HepG2 (cell line): ENCODE measurements around the gene MRPL48. TPM values are rescaled to one million over a fixed set of nuclear protein-coding genes. Genes with fewer than 3 reads are reported as not detected.
A peak's percentile ranks its signal among the peaks of the same experiment; 100 is the strongest.

Experiments
- CEBPZ ChIP-seq: IDR thresholded peaks from 2 replicates; pipeline ENCODE4 v1.6.1; 2012; ENCODE audit warnings: low read length, improper control_type of control experiment
- JARID2 ChIP-seq: sonication (generic); formaldehyde crosslinking; IDR thresholded peaks from 2 replicates; pipeline ENCODE4 v1.8.1; 2023; ENCODE audit warnings: missing genetic modification reagents, inconsistent platforms; ENCODE audit not compliant: insufficient replicate concordance
- SAFB2 ChIP-seq: sonication (generic); formaldehyde crosslinking; IDR thresholded peaks from 2 replicates; pipeline ENCODE4 v1.5.1; 2020; ENCODE audit warnings: missing genetic modification reagents, low read depth, mild to moderate bottlenecking, borderline replicate concordance
- TBP ChIP-seq: sonication (generic); formaldehyde crosslinking; IDR thresholded peaks from 2 replicates; pipeline ENCODE4 v1.5.0; 2020; ENCODE audit warnings: missing genetic modification reagents
- TCF7L2 ChIP-seq: IDR thresholded peaks from 2 replicates; pipeline ENCODE4 v1.6.1; 2011; ENCODE audit warnings: mild to moderate bottlenecking, low read depth, low read length, moderate library complexity
- ZNF17 ChIP-seq: sonication (generic); formaldehyde crosslinking; IDR thresholded peaks from 2 replicates; pipeline ENCODE4 v1.5.0; 2020; ENCODE audit warnings: mild to moderate bottlenecking, missing genetic modification reagents
- ZNF333 ChIP-seq: sonication (generic); formaldehyde crosslinking; IDR thresholded peaks from 2 replicates; pipeline ENCODE4 v1.4.0; 2020; ENCODE audit warnings: mild to moderate bottlenecking, missing genetic modification reagents, borderline replicate concordance
- ZNF776 ChIP-seq: sonication (generic); formaldehyde crosslinking; IDR thresholded peaks from 2 replicates; pipeline ENCODE4 v1.4.0; 2020; ENCODE audit warnings: mild to moderate bottlenecking, missing genetic modification reagents
- ZSCAN22 ChIP-seq: sonication (generic); formaldehyde crosslinking; IDR thresholded peaks from 2 replicates; pipeline ENCODE4 v1.4.0; 2020; ENCODE audit warnings: mild to moderate bottlenecking, missing genetic modification reagents
- polyA plus RNA-seq, 8 experiments: library from polyadenylated mRNA; depleted of rRNA in 3 of 8; stranded (reverse) in 7 of 8; unstranded in 1 of 8; fragments of >200 nt; fragmentation: Illumina TruSeq in 4 of 8; extraction: Trizol in 4 of 8; gene quantifications; 2 replicates each; pipeline versions ENCODE4 v1.2.1 to v1.2.3, GENCODE V29; 2011 to 2016; ENCODE audit warnings: low read depth in 4 of 8, missing spikeins in 1 of 8, mixed read lengths in 1 of 8; ENCODE audit not compliant: insufficient read depth in 1 of 8
- total RNA-seq, 5 experiments: library from RNA; depleted of rRNA; stranded (reverse); fragments of >200 nt; fragmentation: Illumina TruSeq; extraction: Trizol; gene quantifications; 2 replicates each; pipeline ENCODE4 v1.2.3, GENCODE V29; 2016; ENCODE audit warnings: low read depth in 1 of 5
- TF ChIP-seq, protein P1 (sequence below): sonication (generic); formaldehyde crosslinking; IDR thresholded peaks from 2 replicates; pipeline ENCODE4 v1.4.0; 2020; ENCODE audit warnings: missing genetic modification reagents, borderline replicate concordance
- TF ChIP-seq, protein P2 (sequence below): sonication (generic); formaldehyde crosslinking; IDR thresholded peaks from 2 replicates; pipeline ENCODE4 v1.4.0; 2020; ENCODE audit warnings: mild to moderate bottlenecking, missing genetic modification reagents, borderline replicate concordance
- TF ChIP-seq, protein P3 (sequence below): sonication (generic); formaldehyde crosslinking; conservative IDR thresholded peaks from 2 replicates; pipeline ENCODE4 v1.4.0; 2020; ENCODE audit warnings: missing genetic modification reagents

Gene MRPL48
- total and polyA plus RNA-seq, 2 of the 13 experiments (the other 11 are each of a cell fraction or from before 2014, with no cell fraction given) = 61.2 to 67.9 TPM

DNA sequence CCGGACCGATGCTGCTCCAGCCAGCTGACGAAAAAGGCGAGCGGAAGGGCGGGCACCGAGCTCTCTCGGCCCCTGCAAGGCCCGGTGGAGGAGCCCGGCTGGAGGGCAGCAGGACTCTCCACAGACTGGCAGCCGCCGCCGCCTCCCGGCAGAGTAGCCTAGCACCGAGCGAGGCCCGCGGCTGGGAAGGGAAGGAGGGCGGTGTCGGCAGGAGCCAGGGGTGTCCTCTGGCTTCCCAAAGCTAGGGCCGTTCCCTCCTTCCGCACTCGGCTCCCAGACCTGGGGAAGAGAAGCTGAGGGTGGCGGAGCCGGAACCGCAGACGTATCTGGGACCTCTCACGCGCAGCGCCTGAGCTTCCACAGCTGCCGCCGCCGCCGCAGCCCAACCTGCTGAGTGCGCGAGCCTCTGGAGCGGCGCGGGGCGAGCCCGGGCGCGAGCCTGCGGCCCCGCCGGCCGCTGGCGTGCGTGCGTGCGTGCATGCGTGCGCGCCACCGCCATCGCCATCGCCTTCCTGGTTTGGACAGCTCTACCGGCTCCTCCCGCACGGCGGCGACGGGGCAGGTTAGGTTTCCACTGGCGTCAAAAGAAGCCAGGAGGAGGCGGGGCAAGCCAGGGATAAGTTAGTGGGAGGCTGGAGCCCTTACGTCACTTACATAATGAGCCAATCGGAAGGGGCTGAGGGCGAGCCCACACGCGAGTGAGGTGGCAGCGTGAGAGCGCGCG is 26.8 kb upstream of the MRPL48 start, which contains the start of gene RAB6A (continued):
- TF ChIP-seq, protein P1, sequence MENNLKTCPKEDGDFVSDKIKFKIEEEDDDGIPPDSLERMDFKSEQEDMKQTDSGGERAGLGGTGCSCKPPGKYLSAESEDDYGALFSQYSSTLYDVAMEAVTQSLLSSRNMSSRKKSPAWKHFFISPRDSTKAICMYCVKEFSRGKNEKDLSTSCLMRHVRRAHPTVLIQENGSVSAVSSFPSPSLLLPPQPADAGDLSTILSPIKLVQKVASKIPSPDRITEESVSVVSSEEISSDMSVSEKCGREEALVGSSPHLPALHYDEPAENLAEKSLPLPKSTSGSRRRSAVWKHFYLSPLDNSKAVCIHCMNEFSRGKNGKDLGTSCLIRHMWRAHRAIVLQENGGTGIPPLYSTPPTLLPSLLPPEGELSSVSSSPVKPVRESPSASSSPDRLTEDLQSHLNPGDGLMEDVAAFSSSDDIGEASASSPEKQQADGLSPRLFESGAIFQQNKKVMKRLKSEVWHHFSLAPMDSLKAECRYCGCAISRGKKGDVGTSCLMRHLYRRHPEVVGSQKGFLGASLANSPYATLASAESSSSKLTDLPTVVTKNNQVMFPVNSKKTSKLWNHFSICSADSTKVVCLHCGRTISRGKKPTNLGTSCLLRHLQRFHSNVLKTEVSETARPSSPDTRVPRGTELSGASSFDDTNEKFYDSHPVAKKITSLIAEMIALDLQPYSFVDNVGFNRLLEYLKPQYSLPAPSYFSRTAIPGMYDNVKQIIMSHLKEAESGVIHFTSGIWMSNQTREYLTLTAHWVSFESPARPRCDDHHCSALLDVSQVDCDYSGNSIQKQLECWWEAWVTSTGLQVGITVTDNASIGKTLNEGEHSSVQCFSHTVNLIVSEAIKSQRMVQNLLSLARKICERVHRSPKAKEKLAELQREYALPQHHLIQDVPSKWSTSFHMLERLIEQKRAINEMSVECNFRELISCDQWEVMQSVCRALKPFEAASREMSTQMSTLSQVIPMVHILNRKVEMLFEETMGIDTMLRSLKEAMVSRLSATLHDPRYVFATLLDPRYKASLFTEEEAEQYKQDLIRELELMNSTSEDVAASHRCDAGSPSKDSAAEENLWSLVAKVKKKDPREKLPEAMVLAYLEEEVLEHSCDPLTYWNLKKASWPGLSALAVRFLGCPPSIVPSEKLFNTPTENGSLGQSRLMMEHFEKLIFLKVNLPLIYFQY = peak; percentile 34; the same call in 1 of the 2 replicates
- TF ChIP-seq, protein P2, sequence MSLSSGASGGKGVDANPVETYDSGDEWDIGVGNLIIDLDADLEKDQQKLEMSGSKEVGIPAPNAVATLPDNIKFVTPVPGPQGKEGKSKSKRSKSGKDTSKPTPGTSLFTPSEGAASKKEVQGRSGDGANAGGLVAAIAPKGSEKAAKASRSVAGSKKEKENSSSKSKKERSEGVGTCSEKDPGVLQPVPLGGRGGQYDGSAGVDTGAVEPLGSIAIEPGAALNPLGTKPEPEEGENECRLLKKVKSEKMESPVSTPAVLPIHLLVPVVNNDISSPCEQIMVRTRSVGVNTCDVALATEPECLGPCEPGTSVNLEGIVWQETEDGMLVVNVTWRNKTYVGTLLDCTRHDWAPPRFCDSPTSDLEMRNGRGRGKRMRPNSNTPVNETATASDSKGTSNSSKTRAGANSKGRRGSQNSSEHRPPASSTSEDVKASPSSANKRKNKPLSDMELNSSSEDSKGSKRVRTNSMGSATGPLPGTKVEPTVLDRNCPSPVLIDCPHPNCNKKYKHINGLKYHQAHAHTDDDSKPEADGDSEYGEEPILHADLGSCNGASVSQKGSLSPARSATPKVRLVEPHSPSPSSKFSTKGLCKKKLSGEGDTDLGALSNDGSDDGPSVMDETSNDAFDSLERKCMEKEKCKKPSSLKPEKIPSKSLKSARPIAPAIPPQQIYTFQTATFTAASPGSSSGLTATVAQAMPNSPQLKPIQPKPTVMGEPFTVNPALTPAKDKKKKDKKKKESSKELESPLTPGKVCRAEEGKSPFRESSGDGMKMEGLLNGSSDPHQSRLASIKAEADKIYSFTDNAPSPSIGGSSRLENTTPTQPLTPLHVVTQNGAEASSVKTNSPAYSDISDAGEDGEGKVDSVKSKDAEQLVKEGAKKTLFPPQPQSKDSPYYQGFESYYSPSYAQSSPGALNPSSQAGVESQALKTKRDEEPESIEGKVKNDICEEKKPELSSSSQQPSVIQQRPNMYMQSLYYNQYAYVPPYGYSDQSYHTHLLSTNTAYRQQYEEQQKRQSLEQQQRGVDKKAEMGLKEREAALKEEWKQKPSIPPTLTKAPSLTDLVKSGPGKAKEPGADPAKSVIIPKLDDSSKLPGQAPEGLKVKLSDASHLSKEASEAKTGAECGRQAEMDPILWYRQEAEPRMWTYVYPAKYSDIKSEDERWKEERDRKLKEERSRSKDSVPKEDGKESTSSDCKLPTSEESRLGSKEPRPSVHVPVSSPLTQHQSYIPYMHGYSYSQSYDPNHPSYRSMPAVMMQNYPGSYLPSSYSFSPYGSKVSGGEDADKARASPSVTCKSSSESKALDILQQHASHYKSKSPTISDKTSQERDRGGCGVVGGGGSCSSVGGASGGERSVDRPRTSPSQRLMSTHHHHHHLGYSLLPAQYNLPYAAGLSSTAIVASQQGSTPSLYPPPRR (CRISPR knock-in tag) = 0 out of 2 replicates have a peak, but pooled peaks have one; percentile 30
- TF ChIP-seq CEBPZ (no peak), ZSCAN22 (no peak), ZNF17 (CRISPR knock-in tag) (no peak), JARID2 (CRISPR knock-in tag) (no peak), ZNF333 (CRISPR knock-in tag) (no peak), TCF7L2 (no peak), ZNF776 (CRISPR knock-in tag) (no peak; the same call in 1 of the 2 replicates), TBP (CRISPR knock-in tag) (no peak), SAFB2 (no peak; the same call in 1 of the 2 replicates)
- TF ChIP-seq, protein P3, sequence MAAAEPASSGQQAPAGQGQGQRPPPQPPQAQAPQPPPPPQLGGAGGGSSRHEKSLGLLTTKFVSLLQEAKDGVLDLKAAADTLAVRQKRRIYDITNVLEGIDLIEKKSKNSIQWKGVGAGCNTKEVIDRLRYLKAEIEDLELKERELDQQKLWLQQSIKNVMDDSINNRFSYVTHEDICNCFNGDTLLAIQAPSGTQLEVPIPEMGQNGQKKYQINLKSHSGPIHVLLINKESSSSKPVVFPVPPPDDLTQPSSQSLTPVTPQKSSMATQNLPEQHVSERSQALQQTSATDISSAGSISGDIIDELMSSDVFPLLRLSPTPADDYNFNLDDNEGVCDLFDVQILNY (CRISPR knock-in tag) = no peak
